ENCODE results near the gene LPA.

DNA sequence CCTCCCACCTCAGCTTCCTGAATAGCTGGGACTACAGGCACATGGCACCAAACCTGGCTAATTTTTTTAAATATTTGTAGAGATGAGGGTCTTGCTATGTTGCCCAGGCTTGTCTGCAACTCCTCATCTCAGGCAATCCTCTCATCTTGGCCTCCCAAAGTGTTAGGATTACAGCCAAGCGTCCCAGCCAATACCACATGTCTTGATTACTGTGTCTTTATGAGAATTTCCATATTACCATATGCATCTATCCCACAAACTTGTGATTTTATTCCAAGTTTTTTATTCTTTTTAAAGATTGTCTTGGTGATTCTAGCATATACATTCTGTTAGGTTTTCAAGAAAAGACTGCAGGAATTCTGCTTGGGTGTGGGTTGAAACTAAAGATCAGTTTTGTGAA lies 82.7 kb downstream of the LPA start:
- TF ChIP-seq POLR2A (IDR thresholded peaks at IDR 0.05), result no peak
- TF ChIP-seq, protein P1, sequence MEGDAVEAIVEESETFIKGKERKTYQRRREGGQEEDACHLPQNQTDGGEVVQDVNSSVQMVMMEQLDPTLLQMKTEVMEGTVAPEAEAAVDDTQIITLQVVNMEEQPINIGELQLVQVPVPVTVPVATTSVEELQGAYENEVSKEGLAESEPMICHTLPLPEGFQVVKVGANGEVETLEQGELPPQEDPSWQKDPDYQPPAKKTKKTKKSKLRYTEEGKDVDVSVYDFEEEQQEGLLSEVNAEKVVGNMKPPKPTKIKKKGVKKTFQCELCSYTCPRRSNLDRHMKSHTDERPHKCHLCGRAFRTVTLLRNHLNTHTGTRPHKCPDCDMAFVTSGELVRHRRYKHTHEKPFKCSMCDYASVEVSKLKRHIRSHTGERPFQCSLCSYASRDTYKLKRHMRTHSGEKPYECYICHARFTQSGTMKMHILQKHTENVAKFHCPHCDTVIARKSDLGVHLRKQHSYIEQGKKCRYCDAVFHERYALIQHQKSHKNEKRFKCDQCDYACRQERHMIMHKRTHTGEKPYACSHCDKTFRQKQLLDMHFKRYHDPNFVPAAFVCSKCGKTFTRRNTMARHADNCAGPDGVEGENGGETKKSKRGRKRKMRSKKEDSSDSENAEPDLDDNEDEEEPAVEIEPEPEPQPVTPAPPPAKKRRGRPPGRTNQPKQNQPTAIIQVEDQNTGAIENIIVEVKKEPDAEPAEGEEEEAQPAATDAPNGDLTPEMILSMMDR (IDR thresholded peaks at IDR 0.05), result no peak
- no peak for TF ChIP-seq EP300 (IDR thresholded peaks at IDR 0.05)

All from ovary (tissue), 3 donors.